NB4 (cell line): ENCODE data around the gene SEH1L.

Experiments used
- TF ChIP-seq, protein P1 (sequence below): IDR thresholded peaks from 2 replicates; pipeline ENCODE4 v1.6.1; 2011; ENCODE audit warnings: low read depth, low read length
- TF ChIP-seq, protein P2 (sequence below): IDR thresholded peaks from one replicate; pipeline ENCODE4 v1.5.1; 2012; ENCODE audit warnings: low read depth, low read length

DNA sequence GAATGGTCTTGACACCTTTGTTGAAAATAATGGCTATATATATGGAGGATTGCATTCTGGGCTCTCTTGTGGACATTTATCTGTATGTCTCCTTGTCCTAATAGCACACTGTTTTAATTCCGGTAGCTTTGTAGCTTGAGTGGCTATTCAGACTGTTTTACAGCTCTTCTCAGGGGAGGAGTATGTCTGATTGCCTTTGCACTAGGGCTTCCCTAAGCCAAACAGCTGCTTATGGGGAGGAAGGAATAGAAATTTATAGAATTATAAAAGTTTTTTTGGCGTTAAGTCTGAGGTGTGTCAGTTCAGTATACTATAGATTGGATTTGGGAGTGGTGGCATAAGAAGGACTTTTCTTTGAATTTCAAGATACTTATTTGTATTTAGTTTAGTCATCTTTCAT is 12.6 kb downstream of the SEH1L start:
- TF ChIP-seq, protein P1, sequence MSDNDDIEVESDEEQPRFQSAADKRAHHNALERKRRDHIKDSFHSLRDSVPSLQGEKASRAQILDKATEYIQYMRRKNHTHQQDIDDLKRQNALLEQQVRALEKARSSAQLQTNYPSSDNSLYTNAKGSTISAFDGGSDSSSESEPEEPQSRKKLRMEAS: no peak
- TF ChIP-seq, protein P2, sequence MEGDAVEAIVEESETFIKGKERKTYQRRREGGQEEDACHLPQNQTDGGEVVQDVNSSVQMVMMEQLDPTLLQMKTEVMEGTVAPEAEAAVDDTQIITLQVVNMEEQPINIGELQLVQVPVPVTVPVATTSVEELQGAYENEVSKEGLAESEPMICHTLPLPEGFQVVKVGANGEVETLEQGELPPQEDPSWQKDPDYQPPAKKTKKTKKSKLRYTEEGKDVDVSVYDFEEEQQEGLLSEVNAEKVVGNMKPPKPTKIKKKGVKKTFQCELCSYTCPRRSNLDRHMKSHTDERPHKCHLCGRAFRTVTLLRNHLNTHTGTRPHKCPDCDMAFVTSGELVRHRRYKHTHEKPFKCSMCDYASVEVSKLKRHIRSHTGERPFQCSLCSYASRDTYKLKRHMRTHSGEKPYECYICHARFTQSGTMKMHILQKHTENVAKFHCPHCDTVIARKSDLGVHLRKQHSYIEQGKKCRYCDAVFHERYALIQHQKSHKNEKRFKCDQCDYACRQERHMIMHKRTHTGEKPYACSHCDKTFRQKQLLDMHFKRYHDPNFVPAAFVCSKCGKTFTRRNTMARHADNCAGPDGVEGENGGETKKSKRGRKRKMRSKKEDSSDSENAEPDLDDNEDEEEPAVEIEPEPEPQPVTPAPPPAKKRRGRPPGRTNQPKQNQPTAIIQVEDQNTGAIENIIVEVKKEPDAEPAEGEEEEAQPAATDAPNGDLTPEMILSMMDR: no peak
